ENCODE data around the gene CLDN6. TPM values are rescaled to one million over a fixed set of nuclear protein-coding genes. Genes with fewer than 3 reads are reported as not detected.
A peak's percentile ranks its signal among the peaks of the same experiment; 100 is the strongest.

CLDN6 gene
- total RNA-seq, 1 experiment from 2014 or later, result 0.21 TPM

DNA sequence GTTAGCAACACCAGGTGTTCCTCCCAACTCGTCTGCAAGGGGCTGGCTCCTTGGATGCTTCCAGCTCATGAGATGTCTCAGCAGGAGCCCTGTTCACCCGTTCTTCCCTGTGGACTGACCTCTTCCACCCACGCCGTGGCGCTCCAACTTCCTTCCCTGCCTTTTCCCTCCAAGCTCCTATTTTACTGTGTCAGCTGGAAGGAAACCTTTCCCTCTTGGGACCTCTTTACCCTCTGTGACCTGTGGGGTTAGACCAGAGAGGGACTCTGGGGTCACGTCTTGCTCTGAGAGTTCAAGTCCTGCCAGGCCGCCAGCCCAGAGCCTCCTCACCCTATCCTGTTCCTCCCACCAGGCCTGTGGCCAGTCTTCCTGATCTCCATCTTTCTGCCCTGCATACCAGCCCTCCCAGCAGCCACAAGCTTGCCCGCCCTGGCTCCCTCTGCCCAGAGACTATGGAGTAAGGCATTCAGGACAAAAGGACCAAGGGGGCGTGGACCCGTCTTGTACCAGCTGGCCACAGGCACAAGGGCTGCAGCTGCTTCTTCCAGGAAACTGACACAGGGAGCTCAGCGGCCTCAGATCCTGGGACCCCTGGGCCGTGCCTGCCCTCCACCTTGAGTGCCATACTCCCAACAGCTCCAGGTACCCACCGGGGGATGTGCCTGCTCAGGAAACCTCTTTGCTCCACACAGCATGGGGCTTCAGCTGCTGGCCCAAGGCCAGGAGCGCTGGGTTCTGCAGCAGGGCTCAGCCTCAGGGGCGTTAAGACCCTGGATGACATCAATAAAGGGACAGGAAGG, 45.8 kb downstream of the CLDN6 start:
- H3K27ac ChIP-seq (ENCODE audit: low read depth, low read length, poor library complexity, severe bottlenecking), result peak overlapping the region; percentile 37
- intact Hi-C loops (cut with micrococcal nuclease; ENCODE audit: unreplicated experiment), result no loop called here
- POLR2A ChIA-PET (ENCODE audit: low non-redundant PET), result no interaction called here
- no peak overlapping the region for H3K4me3 ChIP-seq (ENCODE audit: low read depth, low read length, poor library complexity, severe bottlenecking)
- no peaks in the 10 kb centered on the region for H3K27me3 ChIP-seq (replicated peaks; ENCODE audit: insufficient read depth, low read depth, low read length, poor library complexity)
- peaks cover 19% of the 10 kb centered on the region for H3K4me1 ChIP-seq (ENCODE audit: insufficient read depth, low read length, poor library complexity, severe bottlenecking)
- peak; percentile 41 for DNase-seq (ENCODE audit: low spot score)
- TF ChIP-seq, protein P1, sequence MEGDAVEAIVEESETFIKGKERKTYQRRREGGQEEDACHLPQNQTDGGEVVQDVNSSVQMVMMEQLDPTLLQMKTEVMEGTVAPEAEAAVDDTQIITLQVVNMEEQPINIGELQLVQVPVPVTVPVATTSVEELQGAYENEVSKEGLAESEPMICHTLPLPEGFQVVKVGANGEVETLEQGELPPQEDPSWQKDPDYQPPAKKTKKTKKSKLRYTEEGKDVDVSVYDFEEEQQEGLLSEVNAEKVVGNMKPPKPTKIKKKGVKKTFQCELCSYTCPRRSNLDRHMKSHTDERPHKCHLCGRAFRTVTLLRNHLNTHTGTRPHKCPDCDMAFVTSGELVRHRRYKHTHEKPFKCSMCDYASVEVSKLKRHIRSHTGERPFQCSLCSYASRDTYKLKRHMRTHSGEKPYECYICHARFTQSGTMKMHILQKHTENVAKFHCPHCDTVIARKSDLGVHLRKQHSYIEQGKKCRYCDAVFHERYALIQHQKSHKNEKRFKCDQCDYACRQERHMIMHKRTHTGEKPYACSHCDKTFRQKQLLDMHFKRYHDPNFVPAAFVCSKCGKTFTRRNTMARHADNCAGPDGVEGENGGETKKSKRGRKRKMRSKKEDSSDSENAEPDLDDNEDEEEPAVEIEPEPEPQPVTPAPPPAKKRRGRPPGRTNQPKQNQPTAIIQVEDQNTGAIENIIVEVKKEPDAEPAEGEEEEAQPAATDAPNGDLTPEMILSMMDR (conservative IDR thresholded peaks at IDR 0.05; ENCODE audit: low read depth, low read length), result no peak
- TF ChIP-seq EZH2 (IDR thresholded peaks at IDR 0.05; ENCODE audit: borderline replicate concordance, low read depth, low read length, poor library complexity, severe bottlenecking), result no peak
- CTCF ChIA-PET, result no interaction called here
- H3K36me3 ChIP-seq (ENCODE audit: insufficient read depth, low read length, poor library complexity, severe bottlenecking), result peaks cover 50% of the 10 kb centered on the region
- H3K9me3 ChIP-seq (ENCODE audit: low read depth, low read length, poor library complexity, severe bottlenecking), result no peaks in the 10 kb centered on the region
- BruUV-seq (replicated peaks), result no TSS peak

DNA sequence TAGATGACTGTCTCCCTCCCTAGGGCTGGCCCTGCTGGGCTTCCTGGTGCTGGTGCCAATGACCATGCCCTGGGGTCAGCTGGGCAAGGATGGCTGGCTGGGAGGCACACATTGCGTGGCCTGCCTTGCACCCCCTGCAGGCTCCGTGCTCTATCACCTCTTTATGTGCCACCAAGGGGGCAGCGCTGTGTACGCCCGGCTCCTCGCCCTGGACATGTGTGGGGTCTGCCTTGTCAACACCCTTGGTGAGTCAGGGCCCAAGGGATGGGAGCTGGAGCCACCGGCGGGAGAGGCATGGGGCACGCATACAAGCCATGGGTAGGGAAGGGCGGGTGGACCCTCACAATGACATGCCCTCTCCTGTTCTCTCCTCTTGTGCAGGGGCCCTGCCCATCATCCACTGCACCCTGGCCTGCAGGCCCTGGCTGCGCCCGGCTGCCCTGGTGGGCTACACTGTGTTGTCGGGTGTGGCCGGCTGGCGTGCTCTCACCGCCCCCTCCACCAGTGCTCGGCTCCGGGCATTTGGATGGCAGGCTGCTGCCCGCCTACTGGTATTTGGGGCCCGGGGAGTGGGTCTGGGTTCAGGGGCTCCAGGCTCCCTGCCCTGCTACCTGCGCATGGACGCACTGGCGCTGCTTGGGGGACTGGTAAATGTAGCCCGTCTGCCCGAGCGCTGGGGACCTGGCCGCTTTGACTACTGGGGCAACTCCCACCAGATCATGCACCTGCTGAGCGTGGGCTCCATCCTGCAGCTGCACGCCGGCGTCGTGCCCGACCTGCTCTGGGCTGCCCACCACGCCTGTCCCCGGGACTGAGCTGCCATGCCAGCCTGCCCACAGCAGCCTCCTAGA, 46.6 kb downstream of the CLDN6 start:
- peaks cover 42% of the 10 kb centered on the region for H3K36me3 ChIP-seq (ENCODE audit: insufficient read depth, low read length, poor library complexity, severe bottlenecking)
- no peaks in the 10 kb centered on the region for H3K9me3 ChIP-seq (ENCODE audit: low read depth, low read length, poor library complexity, severe bottlenecking)
- H3K27me3 ChIP-seq (replicated peaks; ENCODE audit: insufficient read depth, low read depth, low read length, poor library complexity), result no peaks in the 10 kb centered on the region
- peak overlapping the region; percentile 37 for H3K27ac ChIP-seq (ENCODE audit: low read depth, low read length, poor library complexity, severe bottlenecking)
- BruUV-seq (replicated peaks), result no TSS peak
- TF ChIP-seq, protein P1 (conservative IDR thresholded peaks at IDR 0.05; ENCODE audit: low read depth, low read length), result no peak
- TF ChIP-seq EZH2 (IDR thresholded peaks at IDR 0.05; ENCODE audit: borderline replicate concordance, low read depth, low read length, poor library complexity, severe bottlenecking), result no peak
- DNase-seq (ENCODE audit: low spot score), result no peak
- POLR2A ChIA-PET (ENCODE audit: low non-redundant PET), result no interaction called here
- intact Hi-C loops (cut with micrococcal nuclease; ENCODE audit: unreplicated experiment), result no loop called here
- H3K4me1 ChIP-seq (ENCODE audit: insufficient read depth, low read length, poor library complexity, severe bottlenecking), result peaks cover 19% of the 10 kb centered on the region
- H3K4me3 ChIP-seq (ENCODE audit: low read depth, low read length, poor library complexity, severe bottlenecking), result no peak overlapping the region
- CTCF ChIA-PET, result no interaction called here

DNA sequence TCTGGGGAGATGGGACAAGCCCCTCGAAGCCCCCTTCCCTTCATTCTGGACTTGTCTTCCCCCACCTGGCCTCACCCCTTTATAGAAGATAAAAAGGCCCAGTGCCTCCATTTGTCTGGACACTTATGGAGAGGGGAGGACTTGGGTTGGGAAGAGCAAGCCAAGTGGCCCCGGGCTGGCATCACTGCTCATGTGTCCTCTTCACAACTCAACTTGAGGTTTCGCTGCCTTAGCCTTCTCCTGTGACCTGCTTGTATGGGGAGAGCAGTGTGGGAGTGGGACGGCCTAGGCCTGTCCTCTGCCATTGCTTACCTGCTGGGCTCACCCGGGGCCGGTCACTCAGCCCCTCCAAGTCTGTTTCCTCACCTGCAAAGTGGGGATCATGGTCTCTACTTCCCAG, 47.4 kb downstream of the CLDN6 start:
- TF ChIP-seq EZH2 (IDR thresholded peaks at IDR 0.05; ENCODE audit: borderline replicate concordance, low read depth, low read length, poor library complexity, severe bottlenecking), result no peak
- TF ChIP-seq, protein P1 (conservative IDR thresholded peaks at IDR 0.05; ENCODE audit: low read depth, low read length), result no peak
- Histone ChIP-seq H3K9me3 (ENCODE audit: low read depth, low read length, poor library complexity, severe bottlenecking) (no peaks in the 10 kb centered on the region), H3K4me3 (ENCODE audit: low read depth, low read length, poor library complexity, severe bottlenecking) (peak overlapping the region; percentile 86), H3K36me3 (ENCODE audit: insufficient read depth, low read length, poor library complexity, severe bottlenecking) (peaks cover 35% of the 10 kb centered on the region), H3K4me1 (ENCODE audit: insufficient read depth, low read length, poor library complexity, severe bottlenecking) (peaks cover 19% of the 10 kb centered on the region), H3K27me3 (replicated peaks; ENCODE audit: insufficient read depth, low read depth, low read length, poor library complexity) (no peaks in the 10 kb centered on the region), H3K27ac (ENCODE audit: low read depth, low read length, poor library complexity, severe bottlenecking) (peak overlapping the region; percentile 84)
- intact Hi-C loops (cut with micrococcal nuclease; ENCODE audit: unreplicated experiment), result no loop called here
- ChIA-PET CTCF (interaction anchor here (1.1 to 1.3 kb wide), 2 partner anchors 38 to 131 kb away, joined by 3 read pairs; no protein-coding TSS in a partner anchor), POLR2A (ENCODE audit: low non-redundant PET) (no interaction called here)
- no TSS peak for BruUV-seq (replicated peaks)
- DNase-seq (ENCODE audit: low spot score), result no peak
